Measurements from ENCODE around the gene DUSP9.

Gene DUSP9

DNA sequence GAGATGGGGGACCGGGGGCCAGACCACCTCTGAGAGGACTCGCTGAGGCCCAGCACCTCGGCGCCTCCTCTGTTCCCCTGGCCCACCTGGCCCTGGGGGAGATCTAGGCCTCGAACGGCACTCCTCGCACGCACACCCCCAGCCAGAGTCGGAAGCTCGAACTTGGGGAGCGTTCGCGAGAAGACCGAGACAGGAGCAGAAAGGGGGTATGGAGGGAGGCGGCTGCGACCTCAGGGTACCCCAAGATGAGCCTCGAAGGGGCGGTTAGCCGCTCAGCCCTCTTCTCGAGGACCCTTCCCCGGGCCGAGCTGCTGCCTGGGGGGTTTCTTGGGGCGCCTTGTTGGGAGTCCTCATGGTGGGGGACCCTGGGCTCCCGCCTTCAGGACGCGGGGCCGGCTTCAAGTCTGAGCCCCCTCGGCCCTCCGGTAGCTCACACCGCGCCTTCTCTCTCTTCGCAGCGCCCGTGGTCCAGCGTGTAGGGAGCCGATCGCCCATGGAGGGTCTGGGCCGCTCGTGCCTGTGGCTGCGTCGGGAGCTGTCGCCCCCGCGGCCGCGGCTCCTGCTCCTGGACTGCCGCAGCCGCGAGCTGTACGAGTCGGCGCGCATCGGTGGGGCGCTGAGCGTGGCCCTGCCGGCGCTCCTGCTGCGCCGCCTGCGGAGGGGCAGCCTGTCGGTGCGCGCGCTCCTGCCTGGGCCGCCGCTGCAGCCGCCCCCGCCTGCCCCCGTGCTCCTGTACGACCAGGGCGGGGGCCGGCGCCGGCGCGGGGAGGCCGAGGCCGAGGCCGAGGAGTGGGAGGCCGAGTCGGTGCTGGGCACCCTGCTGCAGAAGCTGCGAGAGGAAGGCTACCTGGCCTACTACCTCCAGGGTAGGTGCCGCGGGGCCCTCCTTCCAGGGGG is 706 bp downstream of the DUSP9 start:
- no peak overlapping the region for H3K27ac Mint-ChIP-seq
- H3K36me3 Mint-ChIP-seq (ENCODE audit: low read depth): no peaks in the 10 kb centered on the region
- peaks cover 4% of the 10 kb centered on the region for H3K4me1 Mint-ChIP-seq (ENCODE audit: low read depth)
- H3K27me3 Mint-ChIP-seq: peaks cover 30% of the 10 kb centered on the region
- no peaks in the 10 kb centered on the region for H3K9me3 Mint-ChIP-seq
- H3K4me3 Mint-ChIP-seq: no peak overlapping the region

DNA sequence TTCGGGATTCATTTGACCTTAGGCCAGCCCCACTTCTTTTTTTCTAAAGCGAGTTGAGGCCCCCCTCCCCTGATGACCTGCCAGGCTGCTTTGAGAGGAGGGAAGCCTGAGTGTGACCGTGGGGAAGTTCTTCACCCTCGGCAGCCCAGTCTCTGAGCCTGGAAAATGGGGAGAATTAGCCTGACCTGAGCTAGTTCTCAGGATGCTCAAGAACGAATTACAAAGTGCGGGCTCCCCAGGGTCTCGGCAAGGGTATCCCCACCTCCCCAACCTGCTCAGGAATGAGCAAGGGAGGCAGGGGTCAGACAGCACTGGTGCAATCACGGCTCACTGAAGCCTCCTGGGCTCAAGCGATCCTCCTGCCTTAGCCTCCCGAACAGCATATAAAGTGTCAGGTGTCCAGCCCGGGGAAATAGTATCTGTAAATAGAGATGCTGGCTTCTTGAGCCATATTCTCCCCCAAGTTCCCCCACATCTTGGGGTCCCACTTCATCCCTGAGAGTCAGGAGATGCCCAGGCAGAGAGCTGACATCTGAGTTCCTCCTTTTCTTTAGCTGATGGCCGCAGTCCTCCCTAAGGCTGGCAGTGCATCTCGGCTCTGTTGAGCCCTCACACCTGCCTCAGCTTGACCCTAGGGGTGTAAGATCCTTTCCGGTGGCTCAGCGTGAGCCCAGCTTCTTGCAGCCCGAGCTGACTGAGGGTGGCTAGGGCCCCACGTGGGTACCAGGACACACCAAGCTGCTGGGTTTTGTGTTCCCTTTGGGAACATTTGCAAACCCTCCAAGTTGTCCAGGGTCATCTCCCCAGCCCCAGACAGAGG is 1.6 kb downstream of the DUSP9 start:
- Mint-ChIP-seq H3K27ac (no peak overlapping the region), H3K4me1 (ENCODE audit: low read depth) (no peaks in the 10 kb centered on the region), H3K27me3 (peaks cover 25% of the 10 kb centered on the region), H3K36me3 (ENCODE audit: low read depth) (no peaks in the 10 kb centered on the region), H3K9me3 (no peaks in the 10 kb centered on the region), H3K4me3 (no peak overlapping the region)

DNA sequence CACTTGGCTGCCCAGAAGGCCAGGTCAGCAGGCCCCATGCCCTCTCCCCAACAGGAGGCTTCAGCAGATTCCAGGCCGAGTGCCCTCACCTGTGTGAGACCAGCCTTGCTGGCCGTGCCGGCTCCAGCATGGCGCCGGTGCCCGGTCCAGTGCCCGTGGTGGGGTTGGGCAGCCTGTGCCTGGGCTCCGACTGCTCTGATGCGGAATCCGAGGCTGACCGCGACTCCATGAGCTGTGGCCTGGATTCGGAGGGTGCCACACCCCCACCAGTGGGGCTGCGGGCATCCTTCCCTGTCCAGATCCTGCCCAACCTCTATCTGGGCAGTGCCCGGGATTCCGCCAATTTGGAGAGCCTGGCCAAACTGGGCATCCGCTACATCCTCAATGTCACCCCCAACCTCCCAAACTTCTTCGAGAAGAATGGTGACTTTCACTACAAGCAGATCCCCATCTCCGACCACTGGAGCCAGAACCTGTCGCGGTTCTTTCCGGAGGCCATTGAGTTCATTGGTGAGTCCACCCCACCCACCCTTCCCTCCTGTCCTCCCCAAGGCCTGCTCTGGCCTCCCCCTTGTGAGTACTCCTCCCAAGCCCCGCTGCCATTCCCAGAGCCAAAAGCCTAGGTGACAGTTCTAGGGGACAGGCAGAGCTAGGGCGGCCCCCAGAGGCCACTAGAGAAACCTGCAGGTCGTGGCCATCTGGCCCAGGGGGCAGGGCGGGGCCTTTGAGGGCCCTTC is 2.3 kb downstream of the DUSP9 start:
- H3K4me3 Mint-ChIP-seq: no peak overlapping the region
- H3K27me3 Mint-ChIP-seq: peaks cover 25% of the 10 kb centered on the region
- no peaks in the 10 kb centered on the region for H3K9me3 Mint-ChIP-seq
- no peaks in the 10 kb centered on the region for H3K36me3 Mint-ChIP-seq (ENCODE audit: low read depth)
- no peak overlapping the region for H3K27ac Mint-ChIP-seq
- H3K4me1 Mint-ChIP-seq (ENCODE audit: low read depth): no peaks in the 10 kb centered on the region

DNA sequence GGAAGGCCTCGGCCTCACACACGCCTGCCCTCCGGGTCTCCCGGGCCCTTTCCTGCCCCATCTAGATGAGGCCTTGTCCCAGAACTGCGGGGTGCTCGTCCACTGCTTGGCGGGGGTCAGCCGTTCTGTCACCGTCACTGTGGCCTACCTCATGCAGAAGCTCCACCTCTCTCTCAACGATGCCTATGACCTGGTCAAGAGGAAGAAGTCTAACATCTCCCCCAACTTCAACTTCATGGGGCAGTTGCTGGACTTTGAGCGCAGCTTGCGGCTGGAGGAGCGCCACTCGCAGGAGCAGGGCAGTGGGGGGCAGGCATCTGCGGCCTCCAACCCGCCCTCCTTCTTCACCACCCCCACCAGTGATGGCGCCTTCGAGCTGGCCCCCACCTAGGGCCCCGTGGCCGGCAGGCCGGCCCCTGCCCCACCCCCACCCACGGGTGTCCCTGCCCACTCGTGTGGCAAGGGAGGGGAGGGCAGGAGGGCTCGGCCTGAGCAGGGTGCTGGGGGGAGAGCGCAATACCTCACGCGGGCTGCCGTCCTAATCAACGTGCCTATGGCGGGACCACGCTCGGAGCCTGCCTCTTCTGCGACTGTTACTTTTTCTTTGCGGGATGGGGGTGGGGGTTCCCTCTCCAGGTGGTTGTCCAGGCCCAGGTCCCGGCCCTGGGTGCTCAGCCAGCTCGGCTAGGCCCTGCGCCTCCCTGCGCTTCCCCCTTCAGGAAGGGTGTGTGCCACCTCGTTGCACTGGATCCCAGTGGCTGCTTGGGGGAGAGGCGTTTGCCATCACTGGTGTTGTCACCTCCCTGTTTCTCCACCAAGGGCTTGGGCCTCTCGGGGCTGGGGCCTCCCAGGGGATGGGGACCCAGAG is 3.1 kb downstream of the DUSP9 start:
- Mint-ChIP-seq H3K27ac (no peak overlapping the region), H3K36me3 (ENCODE audit: low read depth) (no peaks in the 10 kb centered on the region), H3K9me3 (no peaks in the 10 kb centered on the region), H3K4me1 (ENCODE audit: low read depth) (no peaks in the 10 kb centered on the region), H3K27me3 (peaks cover 20% of the 10 kb centered on the region), H3K4me3 (no peak overlapping the region)

DNA sequence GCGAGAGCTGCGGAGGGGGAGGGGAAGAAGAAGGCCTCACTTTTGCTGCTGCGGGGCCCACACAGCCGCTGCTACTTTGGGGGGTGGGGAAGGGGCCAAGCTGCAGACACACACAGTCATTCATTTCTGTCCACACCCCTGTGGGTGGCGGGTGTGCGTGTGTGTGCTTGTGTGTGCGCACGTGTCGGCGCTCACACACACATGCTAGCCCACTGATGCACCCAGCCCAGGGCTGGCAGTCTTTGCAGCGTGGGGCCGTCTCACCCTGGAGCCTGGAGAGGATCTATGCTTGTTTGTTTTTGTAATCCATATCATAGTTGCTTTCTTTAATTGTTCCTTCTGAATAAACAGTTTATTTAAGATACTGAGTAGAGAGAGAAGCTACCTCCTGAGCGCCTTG is 4.0 kb downstream of the DUSP9 start:
- peaks cover 11% of the 10 kb centered on the region for H3K27me3 Mint-ChIP-seq
- H3K4me3 Mint-ChIP-seq: no peak overlapping the region
- no peaks in the 10 kb centered on the region for H3K9me3 Mint-ChIP-seq
- H3K36me3 Mint-ChIP-seq (ENCODE audit: low read depth): no peaks in the 10 kb centered on the region
- H3K4me1 Mint-ChIP-seq (ENCODE audit: low read depth): no peaks in the 10 kb centered on the region
- no peak overlapping the region for H3K27ac Mint-ChIP-seq

DNA sequence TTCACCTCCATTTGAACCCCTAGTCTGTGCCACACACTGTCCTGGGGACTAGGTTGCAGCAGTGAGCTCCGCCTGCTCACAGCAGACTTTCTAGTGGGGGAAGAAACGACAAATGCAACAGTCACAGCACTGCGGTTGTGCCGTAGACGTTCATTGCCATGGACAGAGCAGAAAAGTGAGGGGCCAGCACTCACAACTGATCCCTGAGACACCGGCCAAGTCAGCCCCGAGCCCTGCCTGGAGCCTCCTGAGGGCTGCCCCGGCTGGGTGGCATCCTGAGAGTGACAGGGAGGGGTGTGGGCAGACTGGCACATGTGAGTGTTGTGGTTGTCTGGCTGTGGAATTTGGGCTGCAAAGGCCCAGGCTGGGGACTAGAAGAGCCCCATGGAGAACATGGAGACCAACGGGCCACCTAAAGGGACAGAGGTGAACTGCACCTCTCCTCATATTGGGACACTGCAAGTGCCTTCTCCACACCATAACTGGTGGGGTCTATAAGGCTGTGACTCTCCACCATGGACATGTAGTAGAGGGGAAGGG is 4.6 kb downstream of the DUSP9 start:
- Mint-ChIP-seq H3K36me3 (ENCODE audit: low read depth) (no peaks in the 10 kb centered on the region), H3K4me1 (ENCODE audit: low read depth) (no peaks in the 10 kb centered on the region), H3K4me3 (no peak overlapping the region), H3K27me3 (peaks cover 7% of the 10 kb centered on the region), H3K9me3 (no peaks in the 10 kb centered on the region), H3K27ac (no peak overlapping the region)

DNA sequence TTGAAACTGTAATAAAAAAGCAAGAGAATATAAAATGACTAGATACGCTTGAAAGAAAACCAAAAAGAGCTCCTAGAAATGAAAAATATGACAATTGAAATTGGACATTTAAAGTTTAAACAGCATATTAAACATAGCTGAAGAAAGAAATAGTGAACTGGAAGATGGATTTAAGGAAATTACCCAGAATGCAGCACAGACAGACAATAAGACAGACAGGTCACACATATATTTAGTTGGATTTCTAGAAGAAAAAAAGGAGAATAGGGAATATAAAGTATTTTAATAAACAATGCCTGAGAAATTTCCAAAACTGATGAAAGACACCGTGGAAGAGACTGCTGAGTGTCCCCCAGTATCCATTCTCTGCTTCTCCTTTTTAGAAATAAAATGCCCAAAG is 6.6 kb downstream of the DUSP9 start:
- Mint-ChIP-seq H3K36me3 (ENCODE audit: low read depth) (no peaks in the 10 kb centered on the region), H3K4me3 (no peak overlapping the region), H3K9me3 (no peaks in the 10 kb centered on the region), H3K27ac (no peak overlapping the region), H3K4me1 (ENCODE audit: low read depth) (no peaks in the 10 kb centered on the region), H3K27me3 (peaks cover 4% of the 10 kb centered on the region)

DNA sequence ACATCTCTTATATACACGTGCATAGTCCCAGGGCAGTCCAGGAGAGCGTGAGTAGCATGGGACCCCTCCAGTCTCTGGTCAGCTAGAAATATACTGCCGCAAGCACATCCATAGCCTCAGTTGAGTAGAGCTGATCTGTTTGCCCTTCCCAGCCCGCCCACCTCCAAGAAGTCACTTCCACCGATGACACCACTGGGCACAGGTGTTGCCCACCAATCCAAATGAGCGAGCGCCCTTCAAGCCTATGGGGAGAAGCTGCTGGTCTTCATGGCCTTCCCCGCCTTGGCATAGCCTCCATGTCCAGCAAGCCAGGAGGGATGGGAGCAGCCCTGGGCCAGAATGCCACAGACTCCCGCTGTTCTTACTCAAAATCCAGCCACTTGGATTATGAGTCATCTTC is 10.2 kb downstream of the DUSP9 start:
- H3K9me3 Mint-ChIP-seq: no peaks in the 10 kb centered on the region
- no peak overlapping the region for H3K4me3 Mint-ChIP-seq
- H3K27me3 Mint-ChIP-seq: peaks cover 13% of the 10 kb centered on the region
- no peaks in the 10 kb centered on the region for H3K36me3 Mint-ChIP-seq (ENCODE audit: low read depth)
- no peaks in the 10 kb centered on the region for H3K4me1 Mint-ChIP-seq (ENCODE audit: low read depth)
- no peak overlapping the region for H3K27ac Mint-ChIP-seq

DNA sequence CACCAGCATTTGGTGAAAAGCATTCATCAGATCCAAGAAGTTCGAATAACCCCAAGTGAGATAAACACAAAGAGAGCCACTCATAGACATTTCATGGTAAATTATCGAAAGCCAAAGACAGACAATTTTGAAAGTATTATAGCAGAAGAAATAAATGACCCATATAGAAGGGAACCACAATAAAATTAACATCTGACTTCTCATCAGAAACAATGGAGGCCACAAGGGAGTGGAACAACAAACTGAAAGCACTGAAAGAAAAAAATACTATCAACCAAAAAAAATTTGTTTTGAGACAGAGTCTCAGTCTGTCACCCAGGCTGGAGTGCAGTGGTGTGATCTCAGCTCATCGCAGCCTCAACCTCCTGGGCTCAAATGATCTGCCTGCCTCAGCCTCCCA is 12.3 kb downstream of the DUSP9 start:
- Mint-ChIP-seq H3K4me1 (ENCODE audit: low read depth) (no peaks in the 10 kb centered on the region), H3K36me3 (ENCODE audit: low read depth) (no peaks in the 10 kb centered on the region), H3K27me3 (peaks cover 16% of the 10 kb centered on the region), H3K9me3 (no peaks in the 10 kb centered on the region), H3K27ac (no peak overlapping the region), H3K4me3 (no peak overlapping the region)

DNA sequence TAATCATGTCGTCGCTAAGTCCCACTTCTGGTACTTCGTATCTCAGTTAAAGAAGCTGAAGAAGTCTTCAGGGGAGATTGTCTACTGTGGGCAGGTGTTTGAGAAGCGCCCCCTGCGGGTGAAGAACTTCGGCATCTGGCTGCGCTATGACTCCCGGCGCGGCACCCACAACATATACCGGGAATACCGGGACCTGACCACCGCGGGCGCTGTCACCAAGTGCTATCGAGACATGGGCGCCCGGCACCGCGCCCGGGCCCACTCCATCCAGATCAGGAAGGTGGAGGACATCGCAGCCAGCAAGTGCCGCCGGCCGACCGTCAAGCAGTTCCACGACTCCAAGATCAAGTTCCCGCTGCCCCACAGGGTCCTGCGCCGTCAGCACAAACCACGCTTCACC is 15.3 kb downstream of the DUSP9 start:
- H3K27ac Mint-ChIP-seq: no peak overlapping the region
- H3K4me1 Mint-ChIP-seq (ENCODE audit: low read depth): no peaks in the 10 kb centered on the region
- peaks cover 22% of the 10 kb centered on the region for H3K27me3 Mint-ChIP-seq
- H3K36me3 Mint-ChIP-seq (ENCODE audit: low read depth): no peaks in the 10 kb centered on the region
- H3K9me3 Mint-ChIP-seq: no peaks in the 10 kb centered on the region
- H3K4me3 Mint-ChIP-seq: no peak overlapping the region

DNA sequence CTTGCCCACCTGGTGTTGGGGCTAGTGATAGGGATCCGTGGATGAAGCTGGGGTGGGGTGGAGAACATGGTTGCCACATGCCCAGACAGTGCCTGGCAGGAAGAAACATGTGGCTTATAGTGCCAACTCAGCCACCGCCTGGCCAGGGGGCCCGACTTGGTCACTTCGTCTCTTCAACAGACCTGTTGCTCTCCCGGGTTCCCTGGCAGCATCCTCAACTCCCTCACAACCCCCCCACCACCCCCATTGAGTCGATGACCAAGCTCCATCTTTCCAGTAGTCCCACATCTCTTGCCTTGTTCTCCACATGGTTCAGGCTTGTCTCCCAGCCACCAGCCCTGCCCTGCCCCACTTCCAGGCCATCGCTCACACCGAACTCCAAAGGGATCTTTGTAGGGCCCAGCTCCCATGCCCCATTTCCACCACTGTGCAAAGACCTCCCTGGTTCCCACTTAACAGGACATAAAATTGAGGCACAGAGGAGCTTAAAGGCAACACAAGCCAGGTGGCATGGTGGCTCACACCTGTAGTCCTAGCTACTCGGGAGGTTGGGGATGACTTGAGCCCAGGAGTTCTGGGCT is 18.8 kb downstream of the DUSP9 start:
- H3K9me3 Mint-ChIP-seq: no peaks in the 10 kb centered on the region
- H3K27me3 Mint-ChIP-seq: peaks cover 16% of the 10 kb centered on the region
- H3K36me3 Mint-ChIP-seq (ENCODE audit: low read depth): no peaks in the 10 kb centered on the region
- H3K4me1 Mint-ChIP-seq (ENCODE audit: low read depth): no peaks in the 10 kb centered on the region
- no peak overlapping the region for H3K27ac Mint-ChIP-seq
- no peak overlapping the region for H3K4me3 Mint-ChIP-seq

DNA sequence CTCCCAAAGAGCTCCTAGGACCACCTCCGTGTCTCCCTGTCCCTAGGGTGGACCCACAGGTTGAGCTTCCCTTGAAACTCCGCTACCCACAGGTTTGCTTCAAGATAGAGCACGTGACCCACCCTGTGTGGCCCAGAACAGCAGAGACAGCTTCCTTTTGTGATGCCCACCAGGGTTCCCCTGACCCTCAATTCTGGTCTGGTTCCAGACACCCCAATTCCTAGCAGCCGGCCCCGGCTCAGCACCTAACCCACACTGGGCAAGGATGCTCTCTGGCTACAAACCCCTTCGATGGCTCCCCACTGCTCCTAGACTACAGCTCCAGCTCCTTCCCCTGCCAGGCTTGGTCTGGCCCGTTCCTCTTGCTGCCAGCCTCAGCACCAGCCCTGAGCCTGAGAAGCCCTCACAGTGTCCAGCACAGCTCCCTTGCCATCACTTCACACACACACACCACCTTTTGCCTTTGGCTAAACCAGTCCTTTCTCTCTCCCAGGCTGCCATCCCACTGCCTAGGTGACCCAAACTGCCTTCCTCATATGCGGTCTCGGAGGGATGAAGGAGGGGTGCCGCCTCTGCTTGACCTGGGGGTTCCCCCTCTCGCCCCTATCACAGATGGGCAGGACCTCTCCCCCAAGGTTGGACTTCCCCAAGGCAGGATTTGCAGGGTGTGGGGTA is 20.4 kb downstream of the DUSP9 start:
- Mint-ChIP-seq H3K27me3 (peaks cover 8% of the 10 kb centered on the region), H3K4me3 (peak overlapping the region; percentile 65), H3K4me1 (ENCODE audit: low read depth) (no peaks in the 10 kb centered on the region), H3K36me3 (ENCODE audit: low read depth) (no peaks in the 10 kb centered on the region), H3K9me3 (no peaks in the 10 kb centered on the region), H3K27ac (no peak overlapping the region)

DNA sequence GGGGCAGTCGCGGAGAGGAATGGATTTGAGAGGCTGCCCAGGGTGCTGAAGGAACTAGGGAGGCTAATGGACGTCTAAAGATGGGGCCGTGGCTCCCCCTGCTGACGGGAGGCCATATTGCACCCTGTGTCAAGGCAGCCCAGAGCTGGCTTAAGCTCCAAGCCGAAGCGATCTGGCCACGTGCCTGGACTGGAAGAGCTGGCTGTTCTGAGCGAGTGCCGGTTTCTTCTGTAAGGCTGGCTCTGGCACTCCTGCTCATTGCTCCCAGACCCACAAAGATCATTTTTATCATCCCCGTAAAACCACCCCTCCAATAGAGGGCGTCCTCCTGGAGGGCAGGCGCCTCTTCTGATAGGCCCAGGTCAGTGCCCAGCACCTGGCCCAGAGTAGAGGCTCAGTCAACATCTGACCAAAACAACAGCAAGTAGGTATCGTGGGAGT is 21.0 kb downstream of the DUSP9 start:
- no peaks in the 10 kb centered on the region for H3K9me3 Mint-ChIP-seq
- H3K4me3 Mint-ChIP-seq: peak overlapping the region; percentile 65
- H3K27ac Mint-ChIP-seq: no peak overlapping the region
- no peaks in the 10 kb centered on the region for H3K36me3 Mint-ChIP-seq (ENCODE audit: low read depth)
- H3K4me1 Mint-ChIP-seq (ENCODE audit: low read depth): peaks cover 4% of the 10 kb centered on the region
- peaks cover 9% of the 10 kb centered on the region for H3K27me3 Mint-ChIP-seq
